Caki2 (cell line): ENCODE data around the gene LDLRAD4. TPM values are rescaled to one million over a fixed set of nuclear protein-coding genes. Genes with fewer than 3 reads are reported as not detected.
"Not testable (repeated sequence)": the region's sequence is repeated elsewhere in the genome, so short reads cannot be mapped to it uniquely, and the experiment has no call there.

Experiments
- DNase-seq: peaks from one replicate; pipeline ENCODE4 v3.0.0-alpha.2; 2015; ENCODE audit warnings: low read depth
- in situ Hi-C: cut with HindIII; loops from 2 replicates; pipeline ENCODE4 v1.10.0; 2016; ENCODE audit warnings: low sequenced_read_pairs, low pct_unique_long_range_greater_than_20kb, mixed read lengths
- total RNA-seq: library from RNA; depleted of rRNA; stranded (reverse); fragments of >200 nt; shearing (Covaris generic); gene quantifications from 2 replicates; pipeline ENCODE4 v1.2.3, GENCODE V29; 2014; ENCODE audit warnings: low replicate concordance

LDLRAD4 gene
- total RNA-seq, 1 experiment from 2014 or later: 0.44 TPM

DNA sequence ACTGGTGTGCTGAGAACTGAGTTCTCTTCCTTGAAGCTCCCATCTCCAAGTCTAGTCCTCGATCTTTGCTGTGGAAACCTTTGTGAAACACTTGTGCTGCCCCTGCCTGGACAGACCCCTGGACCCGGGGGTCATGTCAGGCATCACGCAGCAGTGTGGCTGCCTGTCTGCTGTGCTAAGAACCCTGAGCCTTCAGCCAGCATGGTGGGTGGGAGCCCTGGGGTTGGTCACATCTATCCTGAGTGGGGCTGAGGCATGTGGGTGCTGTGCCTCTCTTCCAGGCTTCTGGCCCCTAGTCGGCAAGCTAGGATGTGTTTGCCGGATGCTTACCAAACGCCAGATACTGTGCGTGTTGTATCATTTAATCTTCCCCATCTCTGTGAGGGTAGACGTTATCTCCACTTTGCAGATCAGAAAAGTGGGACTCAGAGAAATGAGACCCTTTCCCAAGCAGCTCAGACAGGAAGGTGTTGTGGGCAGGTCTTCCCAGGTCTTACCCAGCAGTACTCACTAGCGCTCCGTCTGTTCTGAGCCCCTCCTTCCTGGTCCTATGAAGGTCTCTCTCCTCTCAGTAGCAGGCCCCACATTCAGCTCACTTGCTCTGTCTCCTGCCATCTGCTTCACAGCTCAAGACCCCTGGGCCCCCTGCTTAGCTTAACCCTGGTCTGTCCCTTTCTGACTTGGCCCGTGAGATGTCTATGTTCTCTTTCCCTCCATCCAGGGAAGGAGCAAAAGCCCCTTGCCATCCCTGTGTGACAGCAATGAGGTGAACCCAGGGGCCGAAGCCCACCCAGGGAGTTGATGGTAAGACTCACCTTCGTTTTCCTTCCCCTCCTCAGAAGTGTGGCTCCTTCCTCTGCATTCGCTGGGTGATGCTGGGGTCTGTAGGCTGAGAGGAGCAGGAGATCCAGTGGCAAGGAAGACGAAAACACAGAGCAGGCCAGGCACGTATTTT is 265.0 kb downstream of the LDLRAD4 start:
- in situ Hi-C loops: no loop called here
- no peak for DNase-seq

DNA sequence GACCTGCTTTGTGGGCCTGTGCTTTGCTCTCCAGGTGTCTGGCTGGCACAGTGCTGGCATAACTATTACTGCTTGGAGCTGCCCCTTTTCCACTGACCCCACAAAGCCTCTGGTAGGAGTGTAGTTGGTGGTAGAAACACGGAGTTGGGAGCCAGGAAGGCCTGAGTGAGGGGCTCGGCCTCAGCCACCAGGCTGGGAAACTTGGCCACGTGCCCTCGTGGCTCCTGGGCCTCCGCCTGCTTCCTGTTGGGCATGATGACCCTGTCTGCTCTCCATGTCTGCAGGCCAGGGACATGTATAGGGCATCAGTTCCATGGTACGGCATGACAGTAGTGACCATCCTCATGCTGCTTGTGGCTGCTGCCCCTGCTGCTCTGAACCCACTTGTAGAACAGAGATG is 266.6 kb downstream of the LDLRAD4 start:
- in situ Hi-C loops: no loop called here
- DNase-seq: no peak

DNA sequence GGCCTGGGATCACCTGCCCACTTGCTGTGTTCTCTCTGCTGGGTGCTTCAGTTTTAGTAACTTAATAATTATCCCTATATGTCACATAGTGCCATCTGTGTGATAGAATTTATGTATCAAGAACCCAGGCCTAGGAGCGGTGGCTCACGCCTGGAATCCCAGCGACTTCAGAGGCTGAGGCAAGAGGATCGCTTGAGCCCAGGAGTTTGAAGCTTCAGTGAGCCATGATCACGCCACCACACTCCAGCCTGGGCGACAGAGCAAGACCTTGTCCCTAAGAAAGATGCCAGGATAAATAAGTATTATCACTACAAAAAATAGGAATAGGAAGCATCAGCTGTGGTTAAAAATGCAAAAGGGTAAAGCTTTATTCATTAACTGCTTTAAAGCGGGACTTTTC is 267.0 kb downstream of the LDLRAD4 start:
- in situ Hi-C loops: no loop called here
- DNase-seq: no peak

DNA sequence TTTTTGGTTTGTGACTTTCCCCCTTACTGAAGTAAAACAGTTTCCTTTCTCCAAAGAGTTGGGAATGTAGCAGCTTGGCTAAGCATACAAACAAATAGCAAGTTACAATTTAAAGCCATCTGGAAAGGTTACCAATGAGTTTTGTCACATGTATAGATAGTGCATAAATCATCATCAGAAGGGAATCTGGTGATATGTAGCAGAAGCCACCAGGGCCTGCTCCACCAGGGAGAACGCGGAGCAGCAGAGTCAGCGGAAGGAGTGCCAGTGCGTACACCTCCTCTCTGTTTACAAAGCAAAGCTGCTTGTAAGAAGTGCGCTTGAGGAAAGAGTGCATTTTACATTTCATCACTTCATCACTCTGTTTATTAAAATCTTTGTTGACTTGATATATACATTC is 267.7 kb downstream of the LDLRAD4 start:
- in situ Hi-C loops: no loop called here
- no peak for DNase-seq

DNA sequence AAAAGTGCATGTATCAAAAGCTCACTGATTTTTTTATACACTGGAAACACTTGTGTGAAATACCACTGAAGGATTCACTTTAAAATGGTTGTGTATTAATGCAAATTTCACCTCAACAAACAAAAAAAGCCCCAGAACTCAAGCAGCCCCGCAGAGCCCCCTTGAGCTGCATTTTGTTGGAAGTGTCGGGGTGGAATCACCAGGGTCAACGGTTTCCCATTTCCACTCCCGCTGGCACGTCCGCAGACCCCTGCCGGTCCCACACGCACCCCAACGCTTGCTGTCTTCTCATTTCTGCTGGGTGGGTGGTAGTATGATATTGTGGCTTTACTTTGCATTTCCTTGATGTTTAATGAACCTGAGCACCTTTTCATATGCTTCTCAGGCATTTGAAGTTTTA is 268.1 kb downstream of the LDLRAD4 start:
- DNase-seq: no peak

DNA sequence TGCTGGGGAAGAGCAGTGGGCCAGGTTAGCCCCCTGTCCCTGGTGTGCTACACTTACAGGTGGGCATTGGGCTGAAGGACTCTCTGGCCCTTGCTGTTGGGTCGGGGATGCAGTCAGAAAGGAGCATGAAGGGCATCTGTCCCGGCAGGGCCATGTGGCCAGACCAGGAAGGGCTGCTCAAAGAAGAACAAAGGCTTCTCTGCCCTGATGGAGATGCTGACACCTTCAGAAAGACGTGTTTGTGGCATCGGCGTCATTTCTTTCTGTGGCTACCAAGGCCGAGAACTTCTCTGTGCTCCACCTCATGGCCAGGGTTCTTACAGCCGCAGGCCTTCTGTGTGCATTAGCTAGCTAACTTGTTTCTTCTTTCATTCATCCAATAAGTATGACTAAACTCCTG is 268.7 kb downstream of the LDLRAD4 start:
- no peak for DNase-seq
- in situ Hi-C loops: no loop called here

More for the DNA sequence above, 268.1 kb downstream of the LDLRAD4 start:
- in situ Hi-C loops: no loop called here

DNA sequence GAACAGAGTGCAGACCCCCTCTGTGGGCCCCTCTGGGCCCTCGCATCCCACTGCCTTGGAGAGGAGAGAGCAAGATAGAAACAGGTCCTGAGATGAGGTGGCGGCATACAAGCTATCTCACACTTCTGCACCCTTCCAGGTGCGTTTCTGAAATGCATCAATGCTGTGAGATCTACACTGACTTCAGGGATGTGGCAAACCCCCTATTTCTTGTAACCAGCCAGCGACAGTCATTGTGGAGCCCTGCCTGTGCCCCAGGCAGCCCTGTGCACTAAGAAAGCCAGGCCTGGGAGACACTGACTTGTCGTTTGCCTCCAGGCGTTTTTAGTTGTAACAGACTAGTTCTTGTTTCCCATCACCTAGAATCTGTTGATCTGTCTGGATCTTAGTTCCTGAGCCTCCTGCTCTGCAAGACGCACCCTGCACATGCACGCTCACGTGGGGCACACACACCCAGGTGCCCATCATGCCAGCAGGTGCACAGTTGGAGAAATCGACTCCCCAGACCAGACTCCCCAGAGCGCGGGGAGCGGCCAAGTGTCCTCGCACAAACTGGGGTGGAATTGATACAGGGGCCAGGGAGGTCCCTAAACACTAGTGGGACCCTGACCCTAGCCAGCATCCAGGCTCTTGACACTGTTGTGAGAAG is 269.8 kb downstream of the LDLRAD4 start:
- in situ Hi-C loops: no loop called here
- DNase-seq: no peak

DNA sequence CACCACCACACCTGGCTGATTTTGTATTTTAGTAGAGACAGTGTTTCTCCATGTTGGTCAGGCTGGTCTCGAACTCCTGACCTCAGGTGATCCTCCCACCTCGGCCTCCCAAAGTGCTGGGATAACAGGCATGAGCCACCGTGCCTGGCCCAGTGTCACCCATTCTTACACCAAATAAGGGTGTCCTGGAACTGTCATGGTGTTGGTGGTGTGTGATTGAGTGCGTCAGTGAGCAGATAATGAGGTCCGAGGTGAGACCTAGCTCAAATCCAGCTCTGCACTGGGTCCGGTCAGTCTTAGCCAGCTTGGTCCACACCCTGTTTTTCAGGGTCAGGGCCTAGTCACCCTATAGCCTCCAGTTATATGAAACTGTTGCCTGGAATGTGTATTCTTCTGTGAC is 270.7 kb downstream of the LDLRAD4 start:
- in situ Hi-C loops, DNase-seq: not testable (repeated sequence)

DNA sequence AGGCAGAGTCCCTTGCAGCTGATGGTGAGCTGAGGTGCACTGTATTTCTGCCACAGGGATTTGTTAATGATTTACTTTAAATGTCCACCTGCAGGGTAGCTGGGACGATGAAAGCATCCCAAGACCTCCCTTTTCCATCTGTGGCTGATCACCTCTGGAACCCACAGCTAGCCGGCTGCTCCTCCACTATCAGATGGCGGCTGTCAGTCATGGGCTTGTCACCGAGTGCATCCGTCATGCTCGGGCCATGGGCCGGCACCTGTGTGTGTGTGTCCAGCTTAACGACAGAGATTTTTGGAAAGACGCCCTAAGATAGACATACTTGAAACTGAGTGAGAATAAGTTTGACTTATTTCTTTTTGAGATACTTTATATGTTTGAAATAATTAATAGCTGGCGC is 272.6 kb downstream of the LDLRAD4 start:
- in situ Hi-C loops: no loop called here
- no peak for DNase-seq

DNA sequence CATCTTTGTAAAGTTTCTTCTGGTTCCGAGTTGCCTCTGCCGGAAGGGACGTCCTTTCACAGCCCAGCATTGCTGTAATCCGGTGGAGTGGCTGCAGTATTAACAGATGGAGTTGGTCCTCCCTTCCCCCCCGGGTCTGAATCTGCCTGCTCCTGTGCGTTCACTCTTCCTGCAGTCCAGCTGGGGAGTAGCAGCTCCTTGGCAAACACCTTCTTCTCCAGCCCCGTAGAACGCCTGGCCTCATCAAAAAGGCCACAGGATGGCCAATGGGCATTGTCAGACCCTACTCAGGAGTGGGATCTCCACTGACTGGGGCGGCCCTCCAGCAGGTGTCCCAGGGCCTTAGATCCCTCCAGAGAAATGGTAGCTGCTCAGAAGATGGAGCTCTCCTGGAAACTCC is 273.8 kb downstream of the LDLRAD4 start:
- in situ Hi-C loops: no loop called here
- no peak for DNase-seq

DNA sequence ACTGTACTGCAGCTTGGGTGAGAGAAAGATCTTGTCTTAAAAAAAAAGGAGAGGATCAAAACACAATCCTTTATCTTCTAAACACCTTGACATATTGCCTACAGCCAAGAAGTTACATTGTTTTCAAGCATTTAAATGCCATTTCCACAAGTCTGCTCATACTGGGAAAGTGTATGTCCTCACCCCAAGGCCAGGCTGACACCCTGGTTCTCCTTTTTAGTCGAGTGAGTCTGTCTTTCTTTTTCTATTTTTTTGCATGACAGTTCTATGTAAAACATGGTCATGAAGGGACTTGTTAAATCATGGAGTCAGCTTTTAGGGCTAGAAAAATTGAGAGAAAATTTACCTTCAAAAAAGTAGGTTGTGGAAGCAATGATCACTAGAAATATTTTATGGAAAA is 274.5 kb downstream of the LDLRAD4 start:
- no peak for DNase-seq
- in situ Hi-C loops: no loop called here

DNA sequence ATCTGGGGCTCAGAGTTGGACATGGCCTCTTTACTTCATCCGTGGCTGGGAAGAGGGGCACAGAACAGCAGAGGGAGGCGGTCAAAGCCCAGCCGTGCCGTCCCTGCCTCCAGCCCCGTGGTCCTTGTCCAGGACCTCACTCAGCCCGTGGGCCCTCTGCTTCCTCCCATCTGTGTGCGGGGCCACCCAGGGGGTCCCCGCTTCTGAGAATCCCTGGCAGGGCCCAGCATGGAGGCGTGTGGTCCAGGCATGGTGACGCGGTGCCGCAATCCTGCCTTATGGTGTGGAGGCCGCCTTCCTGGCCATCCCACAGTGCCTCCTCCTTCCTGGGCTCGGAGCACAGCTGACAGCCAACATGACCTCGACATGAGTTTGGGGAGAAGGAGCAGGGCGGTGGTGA is 275.2 kb downstream of the LDLRAD4 start:
- DNase-seq: no peak
- in situ Hi-C loops: no loop called here

DNA sequence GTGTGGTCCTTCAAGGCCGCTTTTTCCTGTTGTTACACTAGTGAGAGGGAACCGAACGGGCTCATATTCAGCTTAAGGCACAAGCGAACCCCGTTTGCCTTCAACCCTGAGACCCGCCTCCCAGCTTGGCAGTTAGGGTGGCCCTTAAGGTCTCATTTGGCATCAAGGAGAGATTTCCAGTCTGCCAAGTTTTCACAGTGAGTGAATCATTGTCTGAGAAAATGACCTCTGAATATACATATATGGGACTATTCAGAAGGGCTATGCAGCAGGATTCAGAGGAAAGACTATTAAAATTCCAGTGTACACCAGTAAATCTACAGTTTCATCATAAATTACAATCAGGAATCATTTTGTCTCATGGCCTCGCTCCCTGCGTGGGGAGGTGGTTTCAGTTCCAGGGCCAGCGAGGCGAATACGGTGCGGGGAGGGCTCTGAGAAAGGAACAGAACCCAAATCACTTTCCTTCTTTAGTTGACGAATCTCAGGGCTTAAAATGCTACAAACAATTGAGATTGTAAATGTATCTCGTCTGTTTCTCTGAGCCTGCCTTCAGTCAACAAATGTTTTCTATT is 276.4 kb downstream of the LDLRAD4 start:
- in situ Hi-C loops: no loop called here
- no peak for DNase-seq

DNA sequence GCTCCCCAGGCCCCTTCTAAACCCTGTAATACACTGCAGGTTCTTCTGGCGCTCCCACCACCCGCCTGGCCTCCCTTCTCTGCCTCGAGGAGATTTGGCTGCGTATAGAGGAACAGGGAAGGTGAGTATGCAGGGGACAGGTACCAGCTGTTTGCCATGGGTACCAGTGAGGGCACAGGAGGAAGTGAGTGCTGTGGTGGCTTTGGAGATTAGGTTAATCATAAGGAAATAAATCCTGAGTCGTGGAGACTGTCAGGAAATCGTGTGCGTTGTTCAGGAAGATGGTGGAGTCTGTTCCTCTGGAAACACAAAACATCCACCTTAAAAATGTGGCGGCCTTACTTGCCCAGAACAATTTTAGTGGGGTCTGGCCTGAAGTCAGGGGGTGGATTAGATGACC is 277.4 kb downstream of the LDLRAD4 start:
- in situ Hi-C loops: no loop called here
- no peak for DNase-seq

DNA sequence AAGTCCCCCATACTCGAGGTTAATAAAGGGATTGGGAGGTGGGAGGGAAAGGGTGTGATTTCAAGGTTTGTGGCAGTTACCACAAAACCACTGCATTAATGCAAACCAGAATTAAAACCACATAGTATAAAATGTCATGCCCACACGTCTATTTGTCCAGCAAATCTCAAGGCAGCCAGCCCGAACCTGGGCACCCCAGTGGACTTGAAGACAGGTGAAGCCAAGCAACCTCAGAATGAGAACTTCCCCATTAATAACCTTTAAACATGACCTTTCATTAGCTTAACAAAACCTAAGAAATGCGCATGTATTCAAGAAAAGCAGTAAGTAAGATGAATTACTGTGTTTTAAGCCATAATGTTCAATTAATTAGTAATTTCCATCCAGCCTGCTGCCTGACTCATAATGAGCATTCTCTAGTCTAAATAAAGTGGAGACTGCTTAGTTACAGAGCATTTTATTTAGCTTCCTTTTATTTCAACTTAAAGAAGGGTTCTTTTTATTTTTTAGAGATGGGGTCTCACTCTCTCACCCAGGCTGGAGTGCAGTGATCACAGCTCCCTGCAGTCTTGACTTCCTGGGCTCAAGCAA is 278.2 kb downstream of the LDLRAD4 start:
- DNase-seq: no peak
- in situ Hi-C loops: no loop called here

DNA sequence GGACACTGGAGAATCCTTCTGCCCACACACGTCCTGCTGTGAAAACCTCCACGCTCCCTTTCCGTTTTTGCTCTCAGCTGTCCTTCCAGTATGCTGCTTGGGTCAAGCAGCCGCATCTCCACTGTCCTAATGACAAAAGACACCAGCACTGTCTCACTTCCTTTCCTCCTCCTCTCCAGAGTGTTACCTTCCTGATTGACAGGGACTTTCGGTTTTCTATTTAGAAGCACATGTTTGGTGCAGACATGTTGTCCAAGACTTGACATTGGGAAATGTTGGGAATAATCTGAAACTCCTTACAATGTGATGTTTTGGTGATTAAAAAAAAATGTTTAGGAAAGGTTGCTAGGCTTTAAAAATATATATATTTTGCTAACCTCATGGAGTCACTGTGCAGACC is 281.2 kb downstream of the LDLRAD4 start:
- in situ Hi-C loops: no loop called here
- DNase-seq: no peak

DNA sequence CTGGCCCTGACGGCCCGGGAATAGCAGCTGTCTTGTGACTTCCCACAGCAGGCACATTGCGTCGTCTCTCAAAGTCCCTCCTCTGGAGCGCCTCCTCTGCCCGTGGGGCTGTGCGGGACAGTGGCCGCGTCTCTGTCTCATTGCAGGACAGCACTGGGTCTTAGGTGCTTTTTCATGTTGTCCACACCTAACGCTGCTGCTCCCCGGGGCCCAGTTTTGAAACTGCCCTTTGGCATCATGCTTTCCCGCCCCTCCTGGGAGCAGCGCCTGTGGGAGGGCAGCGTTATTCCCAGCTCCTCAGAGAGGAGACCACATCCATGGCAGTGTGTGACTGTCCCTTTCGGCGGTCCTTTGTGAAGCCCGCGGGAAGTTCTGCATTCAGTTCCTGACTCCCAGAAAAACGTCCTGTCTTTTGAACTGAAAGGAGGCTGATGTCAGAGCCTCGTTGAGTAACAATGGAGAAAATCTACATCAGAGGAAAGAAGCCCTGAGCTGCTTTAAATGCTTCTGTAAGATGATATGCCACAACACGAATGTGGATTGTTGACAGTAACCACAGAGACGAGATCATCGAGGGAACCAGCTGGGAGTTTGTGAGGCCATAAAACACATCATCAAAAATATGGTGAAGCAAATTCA is 281.8 kb downstream of the LDLRAD4 start:
- DNase-seq: no peak
- in situ Hi-C loops: no loop called here

DNA sequence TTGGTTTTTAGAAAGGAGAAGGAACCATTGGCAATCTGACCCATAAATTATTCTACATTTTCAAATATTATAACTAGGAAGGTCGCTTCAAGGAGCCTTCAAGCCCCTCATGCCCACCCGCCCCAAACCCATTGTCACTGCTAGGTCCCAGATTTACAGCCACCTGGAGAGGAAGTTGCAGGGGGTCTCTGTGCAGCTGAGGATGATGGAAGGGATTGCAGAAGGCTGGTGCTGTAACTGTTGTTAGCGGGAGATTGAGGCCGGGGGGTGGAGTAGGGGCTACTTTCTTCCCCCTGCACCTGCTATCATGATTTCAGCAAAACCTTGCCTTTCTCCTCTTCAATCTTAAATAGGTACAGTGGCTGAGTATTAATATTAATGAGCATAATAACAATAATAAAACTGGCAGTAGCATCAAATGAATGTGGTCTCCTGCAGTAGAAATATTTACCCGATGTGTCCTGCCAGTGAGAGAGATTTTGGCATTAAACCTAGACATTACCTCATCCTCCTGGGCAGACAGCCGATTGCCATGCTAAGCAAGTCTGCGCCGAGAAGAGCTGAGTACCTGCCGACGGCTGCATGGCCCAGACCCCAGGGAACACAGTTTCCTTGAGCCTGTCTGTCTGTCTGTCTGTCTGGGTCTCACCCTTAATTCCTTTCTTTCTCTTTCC is 282.4 kb downstream of the LDLRAD4 start:
- in situ Hi-C loops: no loop called here
- peak; percentile 4 for DNase-seq
